ENCODE results near the gene LAD1. TPM values are rescaled to one million over a fixed set of nuclear protein-coding genes. Genes with fewer than 3 reads are reported as not detected.

LAD1 gene
- total and polyA plus RNA-seq, 2 of the 13 experiments (the other 11 are each of a cell fraction or from before 2014, with no cell fraction given), result 10.8 to 65.6 TPM

DNA sequence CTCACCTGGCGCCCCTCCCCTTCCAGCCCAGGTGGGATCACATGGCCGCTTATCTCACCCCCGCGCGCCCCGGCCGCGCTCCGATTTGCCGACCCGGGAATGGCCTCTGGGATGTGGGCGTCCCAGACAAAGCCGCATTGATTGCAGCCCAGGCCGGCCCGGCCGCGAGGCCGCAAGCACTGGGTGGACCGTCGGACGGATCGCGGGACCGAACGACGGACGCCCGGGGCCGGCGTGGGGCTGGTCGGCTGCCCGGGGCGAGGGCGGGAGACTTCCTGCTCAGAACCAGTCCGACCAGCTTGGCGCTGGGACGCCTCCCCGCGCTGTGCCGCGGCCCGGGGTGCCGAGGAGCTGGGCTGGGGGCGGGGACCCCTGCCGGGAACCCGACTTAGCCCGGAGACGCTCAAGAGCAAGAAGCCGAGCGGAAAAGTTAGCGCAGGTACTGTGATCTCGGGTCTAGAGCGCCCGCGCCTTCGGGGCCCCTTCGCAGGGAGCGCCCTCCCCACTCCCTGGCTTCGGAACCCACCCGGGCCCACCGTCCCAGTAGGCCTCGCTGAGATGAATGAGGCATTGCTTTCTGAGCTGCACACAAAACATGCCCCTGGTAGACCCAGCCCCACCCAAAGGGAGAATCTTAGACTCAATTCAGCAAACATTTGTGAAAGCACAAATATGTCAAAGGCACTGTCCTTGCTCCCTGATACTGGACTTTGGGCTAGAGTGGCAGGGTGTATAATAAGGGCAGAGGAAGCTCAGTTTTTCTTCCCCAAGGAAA is 415 bp upstream of the LAD1 start (continued):
- TF ChIP-seq, protein P1, sequence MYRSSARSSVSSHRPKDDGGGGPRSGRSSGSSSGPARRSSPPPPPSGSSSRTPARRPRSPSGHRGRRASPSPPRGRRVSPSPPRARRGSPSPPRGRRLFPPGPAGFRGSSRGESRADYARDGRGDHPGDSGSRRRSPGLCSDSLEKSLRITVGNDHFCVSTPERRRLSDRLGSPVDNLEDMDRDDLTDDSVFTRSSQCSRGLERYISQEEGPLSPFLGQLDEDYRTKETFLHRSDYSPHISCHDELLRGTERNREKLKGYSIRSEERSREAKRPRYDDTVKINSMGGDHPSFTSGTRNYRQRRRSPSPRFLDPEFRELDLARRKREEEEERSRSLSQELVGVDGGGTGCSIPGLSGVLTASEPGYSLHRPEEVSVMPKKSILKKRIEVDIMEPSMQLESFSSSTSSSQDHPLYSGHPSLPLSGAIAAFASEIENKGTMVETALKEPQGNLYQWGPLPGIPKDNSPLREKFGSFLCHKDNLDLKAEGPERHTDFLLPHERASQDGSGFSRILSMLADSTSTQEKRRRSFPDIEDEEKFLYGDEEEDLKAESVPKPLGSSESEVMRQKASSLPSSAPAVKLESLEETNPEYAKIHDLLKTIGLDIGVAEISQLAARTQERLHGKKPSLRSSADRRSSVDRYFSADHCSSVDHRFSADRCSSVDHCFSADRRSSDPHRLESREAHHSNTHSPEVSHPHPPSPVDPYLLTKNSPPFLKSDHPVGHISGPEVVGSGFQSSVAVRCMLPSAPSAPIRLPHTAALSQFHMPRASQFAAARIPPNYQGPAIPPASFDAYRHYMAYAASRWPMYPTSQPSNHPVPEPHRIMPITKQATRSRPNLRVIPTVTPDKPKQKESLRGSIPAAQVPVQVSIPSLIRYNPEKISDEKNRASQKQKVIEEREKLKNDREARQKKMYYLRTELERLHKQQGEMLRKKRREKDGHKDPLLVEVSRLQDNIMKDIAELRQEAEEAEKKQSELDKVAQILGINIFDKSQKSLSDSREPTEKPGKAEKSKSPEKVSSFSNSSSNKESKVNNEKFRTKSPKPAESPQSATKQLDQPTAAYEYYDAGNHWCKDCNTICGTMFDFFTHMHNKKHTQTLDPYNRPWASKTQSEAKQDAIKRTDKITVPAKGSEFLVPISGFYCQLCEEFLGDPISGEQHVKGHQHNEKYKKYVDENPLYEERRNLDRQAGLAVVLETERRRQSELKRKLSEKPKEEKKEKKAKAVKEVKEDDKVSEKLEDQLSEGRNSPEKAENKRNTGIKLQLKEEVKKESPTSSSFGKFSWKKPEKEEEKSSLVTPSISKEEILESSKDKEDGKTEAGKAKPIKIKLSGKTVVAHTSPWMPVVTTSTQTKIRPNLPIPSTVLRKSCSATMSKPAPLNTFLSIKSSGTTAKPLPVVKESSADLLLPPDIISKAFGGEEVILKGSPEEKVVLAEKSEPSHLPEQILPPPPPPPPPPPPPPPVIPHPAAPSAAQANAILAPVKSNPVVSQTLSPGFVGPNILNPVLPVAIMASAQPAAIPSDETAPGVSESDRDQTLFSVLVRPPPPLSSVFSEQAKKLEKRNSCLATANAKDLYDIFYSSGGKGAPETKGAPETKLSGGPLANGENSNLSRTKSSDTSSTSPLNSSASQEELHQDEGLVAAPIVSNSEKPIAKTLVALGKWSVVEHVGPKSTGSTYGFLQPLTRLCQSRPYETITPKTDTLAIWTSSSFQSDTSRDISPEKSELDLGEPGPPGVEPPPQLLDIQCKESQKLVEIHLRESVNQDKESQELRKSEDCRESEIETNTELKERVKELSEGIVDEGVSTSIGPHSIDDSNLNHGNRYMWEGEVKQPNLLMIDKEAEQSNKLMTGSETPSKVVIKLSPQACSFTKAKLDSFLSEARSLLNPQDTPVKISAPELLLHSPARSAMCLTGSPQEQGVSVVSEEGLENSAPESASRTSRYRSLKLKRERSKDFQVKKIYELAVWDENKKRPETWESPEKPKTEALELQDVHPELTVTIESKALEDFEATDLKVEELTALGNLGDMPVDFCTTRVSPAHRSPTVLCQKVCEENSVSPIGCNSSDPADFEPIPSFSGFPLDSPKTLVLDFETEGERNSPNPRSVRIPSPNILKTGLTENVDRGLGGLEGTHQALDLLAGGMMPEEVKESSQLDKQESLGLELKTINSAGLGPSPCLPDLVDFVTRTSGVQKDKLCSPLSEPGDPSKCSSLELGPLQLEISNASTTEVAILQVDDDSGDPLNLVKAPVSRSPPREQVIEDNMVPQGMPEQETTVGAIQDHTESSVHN (CRISPR knock-in tag; IDR thresholded peaks at IDR 0.05), result no peak
- no peak for TF ChIP-seq SRY (CRISPR knock-in tag; IDR thresholded peaks at IDR 0.05)
- TF ChIP-seq XBP1 (CRISPR knock-in tag; IDR thresholded peaks at IDR 0.05), result no peak
- 0 out of 2 replicates have a peak, but pooled peaks have one; percentile 46 for TF ChIP-seq ZSCAN22 (CRISPR knock-in tag; IDR thresholded peaks at IDR 0.05)
- no peak; the same call in none of the 2 replicates for TF ChIP-seq ELF3 (CRISPR knock-in tag; IDR thresholded peaks at IDR 0.05)
- TF ChIP-seq CREM (IDR thresholded peaks at IDR 0.05), result no peak
- no peak for TF ChIP-seq CREM (CRISPR knock-in tag; IDR thresholded peaks at IDR 0.05)
- peak; percentile 91 for TF ChIP-seq ZNF430 (CRISPR knock-in tag; IDR thresholded peaks at IDR 0.05)
- peak; percentile 76; the same call in 1 of the 2 replicates for TF ChIP-seq ZSCAN30 (CRISPR knock-in tag; IDR thresholded peaks at IDR 0.05)
- TF ChIP-seq, protein P2, sequence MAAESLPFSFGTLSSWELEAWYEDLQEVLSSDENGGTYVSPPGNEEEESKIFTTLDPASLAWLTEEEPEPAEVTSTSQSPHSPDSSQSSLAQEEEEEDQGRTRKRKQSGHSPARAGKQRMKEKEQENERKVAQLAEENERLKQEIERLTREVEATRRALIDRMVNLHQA (CRISPR knock-in tag; IDR thresholded peaks at IDR 0.05), result no peak
- TF ChIP-seq, protein P3, sequence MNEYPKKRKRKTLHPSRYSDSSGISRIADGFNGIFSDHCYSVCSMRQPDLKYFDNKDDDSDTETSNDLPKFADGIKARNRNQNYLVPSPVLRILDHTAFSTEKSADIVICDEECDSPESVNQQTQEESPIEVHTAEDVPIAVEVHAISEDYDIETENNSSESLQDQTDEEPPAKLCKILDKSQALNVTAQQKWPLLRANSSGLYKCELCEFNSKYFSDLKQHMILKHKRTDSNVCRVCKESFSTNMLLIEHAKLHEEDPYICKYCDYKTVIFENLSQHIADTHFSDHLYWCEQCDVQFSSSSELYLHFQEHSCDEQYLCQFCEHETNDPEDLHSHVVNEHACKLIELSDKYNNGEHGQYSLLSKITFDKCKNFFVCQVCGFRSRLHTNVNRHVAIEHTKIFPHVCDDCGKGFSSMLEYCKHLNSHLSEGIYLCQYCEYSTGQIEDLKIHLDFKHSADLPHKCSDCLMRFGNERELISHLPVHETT (CRISPR knock-in tag; conservative IDR thresholded peaks at IDR 0.05), result no peak; the same call in 1 of the 2 replicates
- TF ChIP-seq ZNF567 (CRISPR knock-in tag; IDR thresholded peaks at IDR 0.05; ENCODE audit: borderline replicate concordance), result no peak
- no peak for TF ChIP-seq ZNF781 (CRISPR knock-in tag; IDR thresholded peaks at IDR 0.05; ENCODE audit: borderline replicate concordance, not compliant biosample characterization)
- TF ChIP-seq, protein P4, sequence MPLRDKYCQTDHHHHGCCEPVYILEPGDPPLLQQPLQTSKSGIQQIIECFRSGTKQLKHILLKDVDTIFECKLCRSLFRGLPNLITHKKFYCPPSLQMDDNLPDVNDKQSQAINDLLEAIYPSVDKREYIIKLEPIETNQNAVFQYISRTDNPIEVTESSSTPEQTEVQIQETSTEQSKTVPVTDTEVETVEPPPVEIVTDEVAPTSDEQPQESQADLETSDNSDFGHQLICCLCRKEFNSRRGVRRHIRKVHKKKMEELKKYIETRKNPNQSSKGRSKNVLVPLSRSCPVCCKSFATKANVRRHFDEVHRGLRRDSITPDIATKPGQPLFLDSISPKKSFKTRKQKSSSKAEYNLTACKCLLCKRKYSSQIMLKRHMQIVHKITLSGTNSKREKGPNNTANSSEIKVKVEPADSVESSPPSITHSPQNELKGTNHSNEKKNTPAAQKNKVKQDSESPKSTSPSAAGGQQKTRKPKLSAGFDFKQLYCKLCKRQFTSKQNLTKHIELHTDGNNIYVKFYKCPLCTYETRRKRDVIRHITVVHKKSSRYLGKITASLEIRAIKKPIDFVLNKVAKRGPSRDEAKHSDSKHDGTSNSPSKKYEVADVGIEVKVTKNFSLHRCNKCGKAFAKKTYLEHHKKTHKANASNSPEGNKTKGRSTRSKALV (CRISPR knock-in tag; IDR thresholded peaks at IDR 0.05), result peak; percentile 17; the same call in 1 of the 2 replicates
- no peak for TF ChIP-seq DPF2 (CRISPR knock-in tag; IDR thresholded peaks at IDR 0.05; ENCODE audit: borderline replicate concordance, low read depth)
- TF ChIP-seq, protein P5, sequence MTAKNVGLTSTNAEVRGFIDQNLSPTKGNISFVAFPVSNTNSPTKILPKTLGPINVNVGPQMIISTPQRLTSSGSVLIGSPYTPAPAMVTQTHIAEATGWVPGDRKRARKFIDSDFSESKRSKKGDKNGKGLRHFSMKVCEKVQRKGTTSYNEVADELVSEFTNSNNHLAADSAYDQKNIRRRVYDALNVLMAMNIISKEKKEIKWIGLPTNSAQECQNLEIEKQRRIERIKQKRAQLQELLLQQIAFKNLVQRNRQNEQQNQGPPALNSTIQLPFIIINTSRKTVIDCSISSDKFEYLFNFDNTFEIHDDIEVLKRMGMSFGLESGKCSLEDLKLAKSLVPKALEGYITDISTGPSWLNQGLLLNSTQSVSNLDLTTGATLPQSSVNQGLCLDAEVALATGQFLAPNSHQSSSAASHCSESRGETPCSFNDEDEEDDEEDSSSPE (CRISPR knock-in tag; IDR thresholded peaks at IDR 0.05), result peak; percentile 75

Measured in HepG2 (cell line).